ENCODE results near the gene SRPK1.

GRCh38 chr6:35811699-35811995 lies 109.3 kb downstream of the SRPK1 start:
- TF ChIP-seq EZH2 (IDR thresholded peaks at IDR 0.05): no peak
- no peak for TF ChIP-seq POLR2AphosphoS5 (IDR thresholded peaks at IDR 0.05; ENCODE audit: borderline replicate concordance, low read depth, low read length)
- no peak for TF ChIP-seq FOXP2 (optimal IDR thresholded peaks at IDR 0.05; ENCODE audit: control extremely low read depth, extremely low read length, insufficient read depth)

All from SK-N-MC (cell line).